AG09309 (cell line): ENCODE data around the gene FTH1.

Source experiments
- DNase-seq: peaks from one replicate; pipeline ENCODE4 v3.0.0-alpha.2; 2010; ENCODE audit warnings: low read depth
- H3K4me3 ChIP-seq: 2 replicates; pipeline ENCODE4 v1.5.1; 2011; ENCODE audit warnings: mild to moderate bottlenecking, low read depth, low read length, moderate library complexity; ENCODE audit not compliant: control insufficient read depth
- TF ChIP-seq, protein P1 (sequence below): IDR thresholded peaks from 2 replicates; pipeline ENCODE4 v1.5.1; 2011; ENCODE audit warnings: mild to moderate bottlenecking, low read depth, low read length, inconsistent platforms; ENCODE audit not compliant: insufficient read depth, control insufficient read depth; ENCODE audit errors: missing control alignments

The FTH1 gene

DNA sequence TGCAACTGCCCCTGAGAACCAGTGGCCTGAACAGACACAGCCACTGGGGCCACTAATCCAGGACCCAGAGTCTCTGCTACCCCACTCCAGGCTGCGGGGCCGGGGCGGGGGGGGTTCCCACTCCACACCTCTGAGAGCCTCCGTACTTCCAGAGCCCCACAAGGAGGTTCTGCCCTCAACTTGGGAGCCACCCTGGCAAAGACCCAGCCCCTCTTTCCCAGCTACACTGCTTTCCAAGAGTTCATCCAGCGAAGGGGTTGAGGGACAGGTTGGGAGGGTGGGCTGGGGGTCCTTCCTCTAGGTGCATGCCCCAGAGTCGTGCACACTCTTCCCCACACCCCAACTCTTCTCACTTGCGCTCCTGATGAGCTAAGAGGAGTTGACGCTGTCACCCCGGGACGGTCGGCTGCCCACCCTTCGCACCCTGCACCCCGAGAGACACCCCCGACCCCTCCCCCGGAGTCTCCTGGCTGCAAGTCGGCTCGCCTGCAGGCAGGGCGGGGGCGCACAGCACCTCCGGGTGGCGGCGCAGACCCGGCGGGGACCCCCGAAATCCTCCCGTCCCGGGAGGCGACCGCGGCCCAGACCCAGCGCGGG lies 50.6 kb downstream of the FTH1 start:
- TF ChIP-seq, protein P1, sequence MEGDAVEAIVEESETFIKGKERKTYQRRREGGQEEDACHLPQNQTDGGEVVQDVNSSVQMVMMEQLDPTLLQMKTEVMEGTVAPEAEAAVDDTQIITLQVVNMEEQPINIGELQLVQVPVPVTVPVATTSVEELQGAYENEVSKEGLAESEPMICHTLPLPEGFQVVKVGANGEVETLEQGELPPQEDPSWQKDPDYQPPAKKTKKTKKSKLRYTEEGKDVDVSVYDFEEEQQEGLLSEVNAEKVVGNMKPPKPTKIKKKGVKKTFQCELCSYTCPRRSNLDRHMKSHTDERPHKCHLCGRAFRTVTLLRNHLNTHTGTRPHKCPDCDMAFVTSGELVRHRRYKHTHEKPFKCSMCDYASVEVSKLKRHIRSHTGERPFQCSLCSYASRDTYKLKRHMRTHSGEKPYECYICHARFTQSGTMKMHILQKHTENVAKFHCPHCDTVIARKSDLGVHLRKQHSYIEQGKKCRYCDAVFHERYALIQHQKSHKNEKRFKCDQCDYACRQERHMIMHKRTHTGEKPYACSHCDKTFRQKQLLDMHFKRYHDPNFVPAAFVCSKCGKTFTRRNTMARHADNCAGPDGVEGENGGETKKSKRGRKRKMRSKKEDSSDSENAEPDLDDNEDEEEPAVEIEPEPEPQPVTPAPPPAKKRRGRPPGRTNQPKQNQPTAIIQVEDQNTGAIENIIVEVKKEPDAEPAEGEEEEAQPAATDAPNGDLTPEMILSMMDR = no peak
- peak overlapping the region; percentile 71 for H3K4me3 ChIP-seq
- no peak for DNase-seq

DNA sequence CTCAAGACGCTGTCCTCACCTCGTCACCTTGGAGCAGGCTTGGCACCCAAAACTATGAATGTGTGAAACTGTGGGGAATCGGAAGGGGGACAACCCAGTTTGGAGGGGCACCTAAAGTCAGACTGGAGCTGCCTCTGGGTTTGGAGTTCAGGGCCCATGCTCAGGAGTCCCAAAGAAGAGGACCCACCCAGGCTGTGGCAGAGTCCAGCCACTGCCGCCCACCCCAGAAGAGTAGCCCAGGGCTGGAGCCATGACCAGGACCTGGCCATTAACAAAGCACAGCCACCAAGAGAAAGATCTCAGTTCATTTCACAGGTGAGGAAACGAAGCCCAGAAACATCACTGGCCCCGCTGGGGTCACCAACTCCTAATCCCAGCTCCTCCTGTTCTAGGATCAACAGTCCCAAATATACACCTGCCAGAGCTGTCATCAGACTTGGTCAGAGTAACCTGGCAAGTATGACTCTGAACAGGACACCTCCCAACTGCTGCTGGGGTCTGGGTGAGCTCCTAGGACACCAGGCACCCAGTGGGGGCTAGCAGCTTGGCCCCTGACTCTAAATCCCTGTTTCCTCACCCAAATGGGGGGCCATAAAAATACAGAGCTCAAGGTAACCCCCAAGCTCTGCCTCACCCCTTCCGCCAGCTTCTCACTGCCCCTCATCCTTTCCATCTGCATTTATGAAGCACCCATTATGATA lies 52.8 kb downstream of the FTH1 start:
- H3K4me3 ChIP-seq = no peak overlapping the region
- DNase-seq = no peak
- TF ChIP-seq, protein P1 = no peak
